Activated CD8-positive, alpha-beta T cell treated with anti-CD3 and anti-CD28 coated beads, Interleukin-2, amount 10 ng/mL, durations not matched to agents 7 days and 5 days (primary cell): Measurements from ENCODE around the gene NLRP6. TPM values are rescaled to one million over a fixed set of nuclear protein-coding genes. Genes with fewer than 3 reads are reported as not detected.
"Not testable (repeated sequence)": the region's sequence is repeated elsewhere in the genome, so short reads cannot be mapped to it uniquely, and the experiment has no call there.

ENCODE experiments used
- ATAC-seq: fragments of 150-1000 bp; cut with Tn5 transposase; one replicate; pipeline ENCODE4 v1.10.0; 2021; ENCODE audit warnings: moderate library complexity
- CTCF ChIA-PET: fragments of 350-600 bp; sonication (Branson Sonifier 250); formaldehyde crosslinking; loops from one replicate; lab custom pipeline; 2021; ENCODE audit warnings: antibody characterized with exemption; lab: Charles Lee
- POLR2A ChIA-PET: fragments of 350-600 bp; sonication (Branson Sonifier 250); formaldehyde crosslinking; loops from one replicate; lab custom pipeline; 2021; ENCODE audit warnings: antibody characterized with exemption; lab: Charles Lee
- DNase-seq: peaks from one replicate; pipeline ENCODE4 v3.0.0-alpha.2; 2020
- H3K27ac Mint-ChIP-seq: one replicate; pipeline ENCODE4 v1.8.0; 2021; ENCODE audit warnings: mild to moderate bottlenecking, mixed read lengths
- H3K27me3 Mint-ChIP-seq: one replicate; pipeline ENCODE4 v1.8.0; 2021; ENCODE audit warnings: low read depth, mixed read lengths
- H3K36me3 Mint-ChIP-seq: one replicate; pipeline ENCODE4 v1.8.0; 2021; ENCODE audit warnings: low read depth, mixed read lengths
- H3K4me1 Mint-ChIP-seq: one replicate; pipeline ENCODE4 v1.8.0; 2021; ENCODE audit warnings: low read depth, mixed read lengths
- H3K4me3 Mint-ChIP-seq: one replicate; pipeline ENCODE4 v1.8.0; 2021; ENCODE audit warnings: mild to moderate bottlenecking, mixed read lengths
- H3K9me3 Mint-ChIP-seq: one replicate; pipeline ENCODE4 v1.8.0; 2022; ENCODE audit warnings: mixed read lengths; ENCODE audit not compliant: insufficient read depth
- total RNA-seq, 2 experiments: library from RNA; stranded (reverse); gene quantifications; one replicate each; pipeline ENCODE4 v1.2.3, GENCODE V29; 2021

Gene NLRP6
- total RNA-seq, 2 experiments from 2014 or later = 29.7 to 30.8 TPM

- Mint-ChIP-seq H3K4me3 (peak overlapping the region; percentile 84), H3K27ac (peak overlapping the region; percentile 89), H3K27me3 (peaks cover 6% of the 10 kb centered on the region), H3K36me3 (peaks cover 68% of the 10 kb centered on the region), H3K9me3 (no peaks in the 10 kb centered on the region), H3K4me1 (peaks cover 64% of the 10 kb centered on the region)
- ATAC-seq (peak; percentile 3), DNase-seq (peak; percentile 49)
- ChIA-PET POLR2A (interaction anchor here (0.7 to 8.3 kb wide), 15 partner anchors 9 to 134 kb away, joined by 3 to 115 read pairs (median 8); partner anchors contain the start of genes BET1L, IFITM1, IFITM2 and IFITM5), CTCF (interaction anchor here (0.7 to 5.7 kb wide), 9 partner anchors 15 to 75 kb away, joined by 3 to 73 read pairs (median 4); partner anchors contain the start of genes BET1L, PSMD13 and RIC8A)
These were observed 4.6 kb downstream of the NLRP6 start for GRCh38 chr11:282630-283360.

- POLR2A ChIA-PET = interaction anchor here (0.7 to 8.3 kb wide), 13 partner anchors 8 to 76 kb away, joined by 3 to 115 read pairs (median 10); partner anchors contain the start of genes BET1L, IFITM1, IFITM5 and PGGHG
- peak; percentile 45 for DNase-seq
- Mint-ChIP-seq H3K27me3 (peaks cover 6% of the 10 kb centered on the region), H3K36me3 (peaks cover 67% of the 10 kb centered on the region), H3K4me3 (peak overlapping the region; percentile 84), H3K9me3 (no peaks in the 10 kb centered on the region), H3K4me1 (peaks cover 62% of the 10 kb centered on the region), H3K27ac (peak overlapping the region; percentile 89)
- CTCF ChIA-PET = interaction anchor here (0.7 to 5.7 kb wide), 6 partner anchors 16 to 76 kb away, joined by 3 to 73 read pairs (median 6); partner anchors contain the start of genes BET1L and RIC8A
- no peak for ATAC-seq
These were observed 5.3 kb downstream of the NLRP6 start for GRCh38 chr11:283405-284104.

GRCh38 chr11:284105-285020 lies 6.2 kb downstream of the NLRP6 start:
- Mint-ChIP-seq H3K36me3 (peaks cover 64% of the 10 kb centered on the region), H3K4me3 (peak overlapping the region; percentile 84), H3K9me3 (no peaks in the 10 kb centered on the region), H3K27me3 (peaks cover 6% of the 10 kb centered on the region), H3K4me1 (peaks cover 59% of the 10 kb centered on the region), H3K27ac (peak overlapping the region; percentile 89)
- ChIA-PET POLR2A (interaction anchor here (0.7 to 8.3 kb wide), 13 partner anchors 7 to 77 kb away, joined by 3 to 115 read pairs (median 7); partner anchors contain the start of genes BET1L, IFITM1, IFITM5 and PGGHG), CTCF (interaction anchor here (1.1 to 5.7 kb wide), 6 partner anchors 17 to 77 kb away, joined by 3 to 73 read pairs (median 6); partner anchors contain the start of genes BET1L and RIC8A)
- DNase-seq (peak; percentile 21), ATAC-seq (no peak)

- Mint-ChIP-seq H3K4me3 (peak overlapping the region; percentile 50), H3K4me1 (peaks cover 64% of the 10 kb centered on the region), H3K27me3 (peaks cover 6% of the 10 kb centered on the region), H3K9me3 (no peaks in the 10 kb centered on the region), H3K27ac (peak overlapping the region; percentile 81), H3K36me3 (peaks cover 71% of the 10 kb centered on the region)
- ATAC-seq (no peak), DNase-seq (peak; percentile 20)
- POLR2A ChIA-PET = interaction anchor here (0.6 to 8.3 kb wide), 8 partner anchors 10 to 78 kb away, joined by 3 to 115 read pairs (median 5); partner anchors contain the start of genes BET1L and RIC8A
- CTCF ChIA-PET = interaction anchor here (1.3 to 7.1 kb wide), 5 partner anchors 19 to 78 kb away, joined by 4 to 76 read pairs (median 6); partner anchors contain the start of genes BET1L and RIC8A
These were observed 7.0 kb downstream of the NLRP6 start for GRCh38 chr11:285021-285893.

- ATAC-seq (no peak), DNase-seq (peak; percentile 19)
- CTCF ChIA-PET = interaction anchor here (1.9 to 7.1 kb wide), 2 partner anchors 19 to 36 kb away, joined by 5 to 76 read pairs; no protein-coding TSS in a partner anchor
- Mint-ChIP-seq H3K4me3 (peak overlapping the region; percentile 18), H3K4me1 (peaks cover 65% of the 10 kb centered on the region), H3K27ac (peak overlapping the region; percentile 81), H3K27me3 (peaks cover 6% of the 10 kb centered on the region), H3K9me3 (no peaks in the 10 kb centered on the region), H3K36me3 (peaks cover 74% of the 10 kb centered on the region)
- POLR2A ChIA-PET = interaction anchor here (0.6 to 5.7 kb wide), 3 partner anchors 18 to 78 kb away, joined by 3 to 41 read pairs (median 3); partner anchors contain the start of genes BET1L and RIC8A
These were observed 7.7 kb downstream of the NLRP6 start for GRCh38 chr11:285894-286220.

GRCh38 chr11:286977-287820 lies 9.0 kb downstream of the NLRP6 start:
- Mint-ChIP-seq H3K4me1 (peaks cover 62% of the 10 kb centered on the region), H3K27ac (peak overlapping the region; percentile 97), H3K36me3 (peaks cover 69% of the 10 kb centered on the region), H3K4me3 (peak overlapping the region; percentile 94)
- POLR2A ChIA-PET = interaction anchor here (0.8 to 10.0 kb wide), 19 partner anchors 7 to 249 kb away, joined by 3 to 97 read pairs (median 7); partner anchors contain the start of genes BET1L, IFITM1, IFITM2 and IFITM5
- not testable (repeated sequence) for H3K27me3 Mint-ChIP-seq, H3K9me3 Mint-ChIP-seq
- DNase-seq (peak; percentile 90), ATAC-seq (peak; percentile 1)
- CTCF ChIA-PET = interaction anchor here (0.9 to 7.1 kb wide), 13 partner anchors 9 to 163 kb away, joined by 3 to 76 read pairs (median 5); partner anchors contain the start of genes NLRP6 and PTDSS2

GRCh38 chr11:287821-288477 lies 9.7 kb downstream of the NLRP6 start:
- peak; percentile 50 for ATAC-seq
- Mint-ChIP-seq H3K27me3 (peaks cover 2% of the 10 kb centered on the region), H3K9me3 (no peaks in the 10 kb centered on the region), H3K36me3 (peaks cover 67% of the 10 kb centered on the region), H3K4me1 (peaks cover 60% of the 10 kb centered on the region), H3K4me3 (peak overlapping the region; percentile 94), H3K27ac (peak overlapping the region; percentile 97)
- peak; percentile 87 for DNase-seq
- ChIA-PET POLR2A (interaction anchor here (0.8 to 10.0 kb wide), 18 partner anchors 7 to 248 kb away, joined by 3 to 97 read pairs (median 8); partner anchors contain the start of genes BET1L, IFITM1, IFITM2 and IFITM5), CTCF (interaction anchor here (0.9 to 7.1 kb wide), 11 partner anchors 9 to 162 kb away, joined by 3 to 76 read pairs (median 5); partner anchors contain the start of genes NLRP6 and PTDSS2)

- POLR2A ChIA-PET = interaction anchor here (0.6 to 10.0 kb wide), 20 partner anchors 8 to 119 kb away, joined by 3 to 97 read pairs (median 8); partner anchors contain the start of genes BET1L, IFITM1, IFITM2 and IFITM5
- CTCF ChIA-PET = interaction anchor here (1.0 to 7.1 kb wide), 9 partner anchors 10 to 39 kb away, joined by 3 to 76 read pairs (median 5); partner anchors contain the start of gene NLRP6
These were observed 10.5 kb downstream of the NLRP6 start, which contains the start of gene PGGHG for GRCh38 chr11:288478-289397. Gene PGGHG, plus strand, starts transcription at chr11:289126. Its CDS starts 691 bp downstream, at chr11:289817.

More at GRCh38 chr11:288478-289397, 10.5 kb downstream of the NLRP6 start, which contains the start of gene PGGHG:
- Mint-ChIP-seq H3K36me3 (peaks cover 69% of the 10 kb centered on the region), H3K4me1 (peaks cover 61% of the 10 kb centered on the region), H3K27ac (peak within 1 kb of the TSS; percentile 97), H3K9me3 (no peaks in the 10 kb centered on the region), H3K4me3 (peak within 1 kb of the TSS; percentile 94), H3K27me3 (peaks cover 2% of the 10 kb centered on the region)
- ATAC-seq (peak; percentile 51), DNase-seq (peak; percentile 80)
